Brain pericyte (primary cell): ENCODE data around the gene ALDH1A3.

ENCODE experiments used
- DNase-seq: peaks from one replicate; pipeline ENCODE4 v3.0.0-alpha.2; 2012; ENCODE audit warnings: low read depth, low spot score

ALDH1A3 gene

GRCh38 chr15:100859970-100860828 lies 19.4 kb upstream of the ALDH1A3 start:
- no peak for DNase-seq

GRCh38 chr15:100860829-100861510 lies 18.7 kb upstream of the ALDH1A3 start:
- no peak for DNase-seq

GRCh38 chr15:100861511-100861991 lies 18.1 kb upstream of the ALDH1A3 start:
- no peak for DNase-seq

- DNase-seq, result no peak
Observed at GRCh38 chr15:100862162-100862561, 17.5 kb upstream of the ALDH1A3 start.

GRCh38 chr15:100863075-100863795 lies 16.4 kb upstream of the ALDH1A3 start:
- no peak for DNase-seq

- DNase-seq, result no peak
Observed at GRCh38 chr15:100863796-100864267, 15.8 kb upstream of the ALDH1A3 start.

GRCh38 chr15:100866386-100867330 lies 13.0 kb upstream of the ALDH1A3 start:
- no peak for DNase-seq

GRCh38 chr15:100867433-100867832 lies 12.2 kb upstream of the ALDH1A3 start:
- DNase-seq, result no peak

GRCh38 chr15:100869151-100869999 lies 10.3 kb upstream of the ALDH1A3 start:
- DNase-seq, result no peak

- peak; percentile 41 for DNase-seq
Observed at GRCh38 chr15:100873029-100873677, 6.5 kb upstream of the ALDH1A3 start.

- no peak for DNase-seq
Observed at GRCh38 chr15:100875495-100875894, 4.1 kb upstream of the ALDH1A3 start.

- DNase-seq, result no peak
Observed at GRCh38 chr15:100875976-100876375, 3.7 kb upstream of the ALDH1A3 start.

GRCh38 chr15:100877551-100877950 lies 2.1 kb upstream of the ALDH1A3 start:
- DNase-seq, result no peak

- DNase-seq, result no peak
Observed at GRCh38 chr15:100878130-100878529, 1.5 kb upstream of the ALDH1A3 start.

- no peak for DNase-seq
Observed at GRCh38 chr15:100878648-100879047, 983 bp upstream of the ALDH1A3 start.

GRCh38 chr15:100879061-100879463 lies 569 bp upstream of the ALDH1A3 start:
- no peak for DNase-seq

GRCh38 chr15:100880139-100880896 lies 687 bp downstream of the ALDH1A3 start:
- DNase-seq, result no peak

GRCh38 chr15:100880897-100881242 lies 1.2 kb downstream of the ALDH1A3 start:
- DNase-seq, result no peak
